Measurements from ENCODE around the gene ELP4.

- no peak for TF ChIP-seq EZH2 (IDR thresholded peaks at IDR 0.05; ENCODE audit: borderline replicate concordance)
- TF ChIP-seq CTCF (IDR thresholded peaks at IDR 0.05; ENCODE audit: poor library complexity), result no peak
These were observed 260.6 kb downstream of the ELP4 start for GRCh38 chr11:31770011-31770700.
